Caco-2 (cell line): ENCODE measurements around the gene GSTA3. TPM values are rescaled to one million over a fixed set of nuclear protein-coding genes. Genes with fewer than 3 reads are reported as not detected.

ENCODE experiments used
- BruUV-seq: library from RNA; stranded (reverse); fragments of 400-500 nt; replicated peaks from 2 replicates; lab custom pipeline; 2021; lab: Mats Ljungman, UMichigan
- CTCF ChIA-PET: fragments of 300-600 bp; sonication (Branson Sonifier 250); formaldehyde crosslinking; loops from one replicate; lab custom pipeline; 2022; ENCODE audit warnings: antibody characterized with exemption; lab: Charles Lee
- POLR2A ChIA-PET: fragments of 300-600 bp; sonication (Branson Sonifier 250); formaldehyde crosslinking; loops from one replicate; lab custom pipeline; 2022; ENCODE audit warnings: antibody characterized with exemption; lab: Charles Lee
- DNase-seq, 2 experiments: peaks; one replicate each; pipeline versions ENCODE4 v3.0.0 to v3.0.0-alpha.2; 2020 to 2022
- H3K27me3 ChIP-seq: replicated peaks from 2 replicates; pipeline ENCODE4 v1.6.0; 2011; ENCODE audit warnings: low read length; ENCODE audit not compliant: control insufficient read depth, insufficient read depth
- H3K36me3 ChIP-seq: 2 replicates; pipeline ENCODE4 v1.5.1; 2011; ENCODE audit warnings: low read length; ENCODE audit not compliant: control insufficient read depth, insufficient read depth
- H3K4me1 ChIP-seq: fragments of 250-450 bp; sonication (Bioruptor Pico); 2 replicates; pipeline ENCODE4 v1.5.1; 2020; ENCODE audit warnings: mild to moderate bottlenecking
- H3K4me3 ChIP-seq: 2 replicates; pipeline ENCODE4 v1.5.1; 2011; ENCODE audit warnings: low read depth, mild to moderate bottlenecking, control low read depth, low read length
- H3K9me3 ChIP-seq: fragments of 250-450 bp; sonication (Bioruptor Pico); 2 replicates; pipeline ENCODE4 v1.5.1; 2020; ENCODE audit warnings: mild to moderate bottlenecking, moderate library complexity
- H3K27ac Mint-ChIP-seq: one replicate; pipeline ENCODE4 v1.8.0; 2022; ENCODE audit warnings: mixed read lengths; ENCODE audit not compliant: unreplicated experiment
- H3K27me3 Mint-ChIP-seq: one replicate; pipeline ENCODE4 v1.8.0; 2022; ENCODE audit warnings: mixed read lengths; ENCODE audit not compliant: insufficient read depth, unreplicated experiment
- H3K36me3 Mint-ChIP-seq: one replicate; pipeline ENCODE4 v1.8.0; 2022; ENCODE audit warnings: mild to moderate bottlenecking, mixed read lengths; ENCODE audit not compliant: insufficient read depth, unreplicated experiment
- H3K4me1 Mint-ChIP-seq: one replicate; pipeline ENCODE4 v1.8.0; 2022; ENCODE audit warnings: low read depth, mixed read lengths; ENCODE audit not compliant: unreplicated experiment
- H3K4me3 Mint-ChIP-seq: one replicate; pipeline ENCODE4 v1.8.0; 2022; ENCODE audit warnings: mild to moderate bottlenecking, moderate library complexity, mixed read lengths; ENCODE audit not compliant: unreplicated experiment
- H3K9me3 Mint-ChIP-seq: one replicate; pipeline ENCODE4 v1.8.0; 2022; ENCODE audit warnings: mixed read lengths; ENCODE audit not compliant: unreplicated experiment
- CTCF ChIP-seq, 2 experiments: fragments of 200-600 bp in 1 of 2; IDR thresholded peaks; 1 replicate in 1 of 2; 2 replicates in 1 of 2; pipeline versions ENCODE4 v1.5.1 to v1.8.0; 2011 to 2022; ENCODE audit warnings: antibody characterized with exemption in 1 of 2, control low read depth in 1 of 2, inconsistent platforms in 1 of 2, low read depth in 1 of 2, low read length in 1 of 2, mild to moderate bottlenecking in 1 of 2, moderate library complexity in 1 of 2; ENCODE audit not compliant: insufficient read depth in 1 of 2, severe bottlenecking in 1 of 2, unreplicated experiment in 1 of 2
- intact Hi-C: fragments of 100-400 bp; cut with micrococcal nuclease; formaldehyde crosslinking; loops from one replicate; pipeline ENCODE4 v1.10.0; 2022; ENCODE audit not compliant: unreplicated experiment
- total RNA-seq: library from RNA; stranded (reverse); gene quantifications from 2 replicates; pipeline ENCODE4 v1.2.3, GENCODE V29; 2022

The GSTA3 gene
- total RNA-seq, 1 experiment from 2014 or later, result not detected

- Mint-ChIP-seq H3K36me3 (no peaks in the 10 kb centered on the region), H3K27me3 (no peaks in the 10 kb centered on the region), H3K4me1 (peaks cover 7% of the 10 kb centered on the region), H3K27ac (no peak overlapping the region), H3K4me3 (no peak overlapping the region), H3K9me3 (peaks cover 25% of the 10 kb centered on the region)
- no peaks in the 10 kb centered on the region for H3K4me1 ChIP-seq
- POLR2A ChIA-PET, result no interaction called here
- no peaks in the 10 kb centered on the region for H3K36me3 ChIP-seq
- H3K4me3 ChIP-seq, result no peak overlapping the region
- DNase-seq, result no peak
- no TSS peak for BruUV-seq
- no peak for TF ChIP-seq CTCF (IDR thresholded peaks at IDR 0.05; ENCODE audit: insufficient read depth in 1 of 2, low read depth in 1 of 2, low read length in 1 of 2, severe bottlenecking in 1 of 2, unreplicated experiment in 1 of 2)
- CTCF ChIA-PET, result no interaction called here
- H3K27me3 ChIP-seq, result no peaks in the 10 kb centered on the region; the same call in 1 of the 2 replicates
- H3K9me3 ChIP-seq, result no peaks in the 10 kb centered on the region
- intact Hi-C loops, result no loop called here
Observed at GRCh38 chr6:52894285-52894684, 15.2 kb downstream of the GSTA3 start.

- no peaks in the 10 kb centered on the region for H3K36me3 Mint-ChIP-seq
- Histone ChIP-seq H3K27me3 (no peaks in the 10 kb centered on the region; the same call in 1 of the 2 replicates), H3K36me3 (no peaks in the 10 kb centered on the region), H3K4me3 (no peak overlapping the region), H3K4me1 (no peaks in the 10 kb centered on the region), H3K9me3 (no peaks in the 10 kb centered on the region)
- peaks cover 25% of the 10 kb centered on the region for H3K9me3 Mint-ChIP-seq
- no peaks in the 10 kb centered on the region for H3K27me3 Mint-ChIP-seq
- no peak overlapping the region for H3K27ac Mint-ChIP-seq
- ChIA-PET POLR2A (no interaction called here), CTCF (no interaction called here)
- TF ChIP-seq CTCF (IDR thresholded peaks at IDR 0.05; ENCODE audit: insufficient read depth in 1 of 2, low read depth in 1 of 2, low read length in 1 of 2, severe bottlenecking in 1 of 2, unreplicated experiment in 1 of 2), result no peak
- no peak for DNase-seq
- peaks cover 3% of the 10 kb centered on the region for H3K4me1 Mint-ChIP-seq
- H3K4me3 Mint-ChIP-seq, result no peak overlapping the region
- BruUV-seq, result no TSS peak
- intact Hi-C loops, result no loop called here
Observed at GRCh38 chr6:52893803-52894202, 15.7 kb downstream of the GSTA3 start.

GRCh38 chr6:52893221-52893620 lies 16.3 kb downstream of the GSTA3 start:
- Mint-ChIP-seq H3K9me3 (peaks cover 20% of the 10 kb centered on the region), H3K27ac (no peak overlapping the region), H3K36me3 (no peaks in the 10 kb centered on the region), H3K4me1 (no peaks in the 10 kb centered on the region), H3K27me3 (no peaks in the 10 kb centered on the region), H3K4me3 (no peak overlapping the region)
- Histone ChIP-seq H3K9me3 (no peaks in the 10 kb centered on the region), H3K4me3 (no peak overlapping the region), H3K27me3 (no peaks in the 10 kb centered on the region; the same call in 1 of the 2 replicates), H3K4me1 (no peaks in the 10 kb centered on the region), H3K36me3 (no peaks in the 10 kb centered on the region)
- no TSS peak for BruUV-seq
- TF ChIP-seq CTCF (IDR thresholded peaks at IDR 0.05; ENCODE audit: insufficient read depth in 1 of 2, low read depth in 1 of 2, low read length in 1 of 2, severe bottlenecking in 1 of 2, unreplicated experiment in 1 of 2), result no peak
- no peak for DNase-seq
- ChIA-PET POLR2A (no interaction called here), CTCF (no interaction called here)
- intact Hi-C loops, result no loop called here
